Measurements from ENCODE around the gene MMP7. TPM values are rescaled to one million over a fixed set of nuclear protein-coding genes. Genes with fewer than 3 reads are reported as not detected.

Gene MMP7
- total RNA-seq, 1 donor from 2014 or later = not detected

DNA sequence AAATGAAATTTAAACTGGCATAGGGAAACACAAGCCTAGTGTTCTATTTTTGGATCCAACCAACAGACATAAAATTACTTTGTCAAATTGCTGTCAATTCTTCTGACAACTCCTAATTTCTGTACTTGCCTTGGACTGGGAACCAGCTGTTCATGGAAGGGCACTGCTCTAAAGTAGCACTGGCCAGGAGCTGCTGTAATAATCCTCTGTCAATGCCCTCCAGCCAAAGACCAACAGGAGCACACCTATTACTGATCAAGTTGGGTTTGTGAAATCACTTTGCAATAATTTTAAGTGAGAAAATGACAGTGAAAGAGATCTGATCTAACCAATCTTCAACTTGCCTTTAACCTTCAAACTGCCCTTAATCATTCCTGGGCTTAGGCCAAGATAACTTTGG is 59.1 kb downstream of the MMP7 start:
- DNase-seq (no peak), ATAC-seq (ENCODE audit: low read depth) (no peak)
- Mint-ChIP-seq H3K36me3 (ENCODE audit: low read depth) (no peaks in the 10 kb centered on the region), H3K4me3 (no peak overlapping the region), H3K4me1 (peaks cover 76% of the 10 kb centered on the region), H3K27me3 (no peaks in the 10 kb centered on the region), H3K27ac (no peak overlapping the region), H3K9me3 (no peaks in the 10 kb centered on the region)
- CTCF ChIA-PET = interaction anchor here (1.1 kb wide), 1 partner anchor 81 kb away, joined by 4 read pairs; no protein-coding TSS in a partner anchor
- TF ChIP-seq, protein P1, sequence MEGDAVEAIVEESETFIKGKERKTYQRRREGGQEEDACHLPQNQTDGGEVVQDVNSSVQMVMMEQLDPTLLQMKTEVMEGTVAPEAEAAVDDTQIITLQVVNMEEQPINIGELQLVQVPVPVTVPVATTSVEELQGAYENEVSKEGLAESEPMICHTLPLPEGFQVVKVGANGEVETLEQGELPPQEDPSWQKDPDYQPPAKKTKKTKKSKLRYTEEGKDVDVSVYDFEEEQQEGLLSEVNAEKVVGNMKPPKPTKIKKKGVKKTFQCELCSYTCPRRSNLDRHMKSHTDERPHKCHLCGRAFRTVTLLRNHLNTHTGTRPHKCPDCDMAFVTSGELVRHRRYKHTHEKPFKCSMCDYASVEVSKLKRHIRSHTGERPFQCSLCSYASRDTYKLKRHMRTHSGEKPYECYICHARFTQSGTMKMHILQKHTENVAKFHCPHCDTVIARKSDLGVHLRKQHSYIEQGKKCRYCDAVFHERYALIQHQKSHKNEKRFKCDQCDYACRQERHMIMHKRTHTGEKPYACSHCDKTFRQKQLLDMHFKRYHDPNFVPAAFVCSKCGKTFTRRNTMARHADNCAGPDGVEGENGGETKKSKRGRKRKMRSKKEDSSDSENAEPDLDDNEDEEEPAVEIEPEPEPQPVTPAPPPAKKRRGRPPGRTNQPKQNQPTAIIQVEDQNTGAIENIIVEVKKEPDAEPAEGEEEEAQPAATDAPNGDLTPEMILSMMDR (IDR thresholded peaks at IDR 0.05) = no peak
- POLR2A ChIA-PET = interaction anchor here (0.8 to 1.0 kb wide), 2 partner anchors 9 to 20 kb away, joined by 3 read pairs; no protein-coding TSS in a partner anchor
- intact Hi-C loops (cut with micrococcal nuclease) = no loop called here

Other genes with a start within 250 kb of the MMP7 start
- 236 and 270 TPM in 2 replicates for gene BIRC3, start 213.3 kb downstream of the MMP7 start, total RNA-seq
- gene BIRC2, start 183.5 kb downstream of the MMP7 start, total RNA-seq = 27.1 and 34.9 TPM in 2 replicates
- 182 and 191 TPM in 2 replicates for gene TMEM123, start 78.0 kb downstream of the MMP7 start, total RNA-seq
- gene MMP20, start 94.6 kb upstream of the MMP7 start, total RNA-seq = not detected in 2 replicates
- not detected in 2 replicates for gene MMP27, start 175.0 kb upstream of the MMP7 start, total RNA-seq
- gene MMP8, start 194.2 kb upstream of the MMP7 start, total RNA-seq = not detected in 2 replicates
- not detected in 2 replicates for gene MMP10, start 249.9 kb upstream of the MMP7 start, total RNA-seq

Data from activated B cell treated with CpG ODN at 0.5 μM for 24 hours (primary cell).